Left kidney (tissue), 2 donors: ENCODE results near the gene MMAA. TPM values are rescaled to one million over a fixed set of nuclear protein-coding genes. Genes with fewer than 3 reads are reported as not detected.

Experiments
- DNase-seq: peaks from one replicate; pipeline ENCODE4 v3.0.0-alpha.2; 2013
- polyA plus RNA-seq: library from polyadenylated mRNA; unstranded; fragments of 120-200 nt; gene quantifications from one replicate; pipeline ENCODE4 v1.2.1, GENCODE V29; 2013; ENCODE audit not compliant: insufficient read length

Gene MMAA
- polyA plus RNA-seq, 1 donor, result 14.2 TPM

DNA sequence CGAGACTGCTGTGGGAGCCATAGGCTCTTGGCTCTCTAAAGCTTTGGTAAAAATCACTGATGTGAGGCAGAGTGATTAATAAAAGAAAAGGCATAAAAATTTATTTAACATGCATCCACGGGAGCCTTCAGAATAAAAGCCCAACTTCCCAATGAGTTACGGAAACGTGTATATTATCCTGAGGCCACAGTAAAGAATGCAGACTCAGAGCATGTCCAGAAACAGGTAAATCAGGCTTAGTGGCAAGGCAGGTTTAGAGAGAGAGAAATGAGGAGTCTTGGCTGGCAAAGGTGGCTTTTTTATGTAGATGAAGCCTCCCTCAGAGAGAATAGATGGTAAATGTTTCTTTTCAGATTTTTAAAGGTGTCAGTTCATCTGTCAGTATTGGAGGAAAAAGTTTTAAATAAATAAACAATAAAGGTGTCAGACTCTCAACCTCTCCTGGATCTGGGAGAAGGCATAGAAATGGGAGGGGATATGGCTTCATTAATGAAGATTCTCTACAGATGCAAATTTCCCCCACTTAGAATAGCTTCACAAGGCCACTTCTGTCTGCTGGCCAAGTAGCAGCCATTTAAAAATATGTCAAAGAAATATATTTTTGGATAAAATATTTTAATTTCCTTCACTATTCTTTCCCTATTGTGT, 84.8 kb downstream of the MMAA start:
- peak; percentile 33 for DNase-seq

DNA sequence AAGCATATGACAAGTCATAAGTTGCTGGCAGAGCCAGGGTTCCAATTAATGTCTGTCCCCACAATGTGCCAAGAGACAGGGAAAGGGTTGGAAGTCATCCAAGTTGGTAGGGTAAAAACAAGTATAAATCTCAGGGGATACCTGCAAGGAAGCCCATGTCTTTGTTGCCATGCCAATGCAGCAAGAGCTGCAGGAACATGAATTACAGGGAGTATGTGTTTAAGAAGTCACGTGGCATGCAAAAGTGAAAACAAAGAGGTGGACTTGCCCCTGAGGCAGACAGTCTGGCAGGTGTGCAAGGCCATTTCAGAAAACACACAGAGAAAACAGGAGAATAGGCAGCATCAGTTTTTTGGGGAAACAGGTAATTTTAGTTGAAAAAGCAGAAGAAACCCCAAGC, 90.2 kb downstream of the MMAA start:
- DNase-seq, result no peak

Other genes with a start within 250 kb of the MMAA start
- 74.7 TPM for gene SMAD1, start 137.5 kb upstream of the MMAA start, polyA plus RNA-seq
- gene C4orf51, start 60.8 kb downstream of the MMAA start, polyA plus RNA-seq, result not detected